DLD1 (cell line): ENCODE data around the gene NF2.

Experiments
- in situ Hi-C: cut with HindIII; loops from 2 replicates; pipeline ENCODE4 v1.10.0; 2017; ENCODE audit warnings: low sequenced_read_pairs

The NF2 gene

GRCh38 chr22:29738118-29738815, 134.8 kb downstream of the NF2 start:
- in situ Hi-C loops = no loop called here

GRCh38 chr22:29739346-29739875, 136.0 kb downstream of the NF2 start:
- in situ Hi-C loops = no loop called here

DNA sequence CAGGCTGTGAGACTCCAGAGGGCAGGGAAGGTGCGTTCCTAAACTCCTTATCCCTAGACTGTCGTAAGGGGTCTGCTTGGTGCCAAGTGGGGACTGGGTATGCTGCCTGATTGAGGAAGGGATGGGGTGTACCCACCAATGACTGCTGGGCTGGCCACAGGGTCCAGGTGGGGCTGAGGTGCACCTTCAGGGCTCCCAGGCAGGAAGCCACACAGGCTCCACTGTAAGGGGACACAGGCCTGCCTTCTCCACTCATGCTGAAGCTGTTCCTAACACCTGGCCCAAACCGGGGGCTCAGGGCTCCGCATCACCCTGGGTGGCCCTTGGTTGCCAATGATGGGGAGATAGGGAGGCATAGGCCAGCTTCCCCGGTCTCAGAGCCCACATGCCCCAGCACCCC, 136.8 kb downstream of the NF2 start:
- in situ Hi-C loops = no loop called here

DNA sequence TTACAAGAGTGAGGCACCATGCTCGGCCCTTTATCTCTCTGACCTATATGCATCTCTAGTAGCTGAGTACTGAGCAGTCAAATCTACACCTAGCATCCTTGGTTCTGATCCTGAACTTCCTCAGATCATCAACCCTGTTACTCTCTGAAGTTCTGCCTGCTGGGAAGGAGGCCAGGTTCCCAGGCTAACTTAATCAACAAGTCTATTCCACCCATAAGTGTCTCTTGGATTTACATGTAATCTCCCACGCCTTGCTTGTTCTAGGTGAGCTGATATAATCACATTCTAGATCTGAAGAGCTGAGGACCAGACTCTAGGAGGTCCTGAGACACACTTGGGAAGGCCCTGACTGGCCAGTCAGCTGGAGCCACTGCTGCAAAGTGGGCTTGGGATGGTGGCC, 138.5 kb downstream of the NF2 start:
- in situ Hi-C loops = no loop called here

DNA sequence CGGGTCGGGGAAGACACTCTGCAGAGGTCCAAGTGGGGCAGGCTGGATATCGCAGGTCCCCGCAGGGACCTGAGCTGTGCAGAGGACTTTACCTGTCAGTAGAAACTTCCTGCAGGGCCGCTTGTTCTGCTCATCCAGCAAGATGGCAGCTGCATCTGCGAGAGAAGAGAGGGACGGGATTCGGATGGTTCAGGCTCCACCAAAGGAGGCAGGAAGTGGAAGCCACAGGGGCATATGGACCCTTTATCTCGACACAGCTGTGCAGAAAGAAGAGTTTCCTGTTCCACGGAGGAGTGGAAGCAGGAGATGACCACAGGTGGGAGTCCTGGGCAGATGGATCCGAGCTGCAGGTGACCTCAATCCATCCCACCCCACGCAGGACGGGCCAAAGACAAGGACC, 138.9 kb downstream of the NF2 start:
- in situ Hi-C loops = no loop called here

DNA sequence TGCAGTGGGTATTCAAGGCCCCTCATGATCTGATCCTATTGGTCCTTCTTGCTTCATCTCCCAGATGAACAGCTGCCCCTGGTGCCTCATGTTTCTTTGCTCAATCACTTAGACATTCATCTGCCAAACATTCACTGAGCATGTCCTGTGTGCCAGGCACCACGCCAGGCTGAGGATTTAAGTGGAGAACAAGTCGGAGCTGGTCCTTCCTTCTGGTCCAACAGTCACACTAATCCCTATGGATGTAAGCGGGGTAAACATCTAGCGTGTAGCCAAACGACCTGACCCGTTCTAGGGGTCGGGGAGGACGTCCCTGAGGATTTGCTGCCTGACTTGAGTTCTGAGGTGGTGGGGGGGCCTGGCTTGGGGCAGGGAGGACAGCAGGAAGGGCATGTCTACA, 141.5 kb downstream of the NF2 start:
- in situ Hi-C loops = no loop called here

DNA sequence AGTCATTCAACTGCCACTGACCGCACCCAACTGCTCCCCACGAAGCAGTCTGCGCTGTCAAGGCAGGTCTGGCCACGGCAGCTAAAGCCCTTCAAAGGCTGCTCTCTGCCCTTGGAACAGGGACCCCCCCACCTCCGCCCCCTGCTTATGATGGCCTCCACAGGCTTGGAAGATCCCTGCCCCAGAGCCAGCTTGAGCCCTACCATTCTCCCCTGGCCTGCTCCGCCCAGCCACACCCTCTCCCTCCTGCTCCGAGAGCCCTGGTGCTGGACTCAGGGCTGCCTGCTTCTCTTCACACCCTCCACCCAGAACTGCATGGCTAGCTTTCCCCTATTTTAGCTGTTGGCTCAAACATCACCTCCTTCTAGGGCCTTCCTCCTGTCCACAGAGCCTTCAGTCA, 144.4 kb downstream of the NF2 start:
- in situ Hi-C loops = no loop called here
